BJ (cell line): ENCODE measurements around the gene CMTR2. TPM values are rescaled to one million over a fixed set of nuclear protein-coding genes. Genes with fewer than 3 reads are reported as not detected.

ENCODE experiments used
- CTCF ChIA-PET: fragments of 350-600 bp; formaldehyde crosslinking; extraction: SDS; loops from one replicate; lab custom pipeline; 2021; ENCODE audit warnings: antibody characterized with exemption, inconsistent platforms; lab: Yijun Ruan, JAX
- POLR2A ChIA-PET: fragments of 300-600 bp; sonication (Branson Sonifier 250); formaldehyde crosslinking; extraction: SDS; loops from one replicate; lab custom pipeline; 2021; ENCODE audit warnings: antibody characterized with exemption; lab: Charles Lee
- DNase-seq: peaks from one replicate; pipeline ENCODE4 v3.0.0-alpha.2; 2011; ENCODE audit warnings: low read depth
- H3K27me3 ChIP-seq: 2 replicates; pipeline ENCODE4 v1.6.0; 2011; ENCODE audit warnings: low read length; ENCODE audit not compliant: control insufficient read depth, insufficient read depth
- H3K36me3 ChIP-seq: 2 replicates; pipeline ENCODE4 v1.5.1; 2011; ENCODE audit warnings: low read length; ENCODE audit not compliant: control insufficient read depth, insufficient read depth
- H3K4me3 ChIP-seq: 2 replicates; pipeline ENCODE4 v1.5.1; 2011; ENCODE audit warnings: low read depth, mild to moderate bottlenecking, control low read depth, low read length
- polyA minus RNA-seq: library from RNA; depleted of rRNA, polyadenylated mRNA; stranded (reverse); fragments of >200 nt; gene quantifications from 2 replicates; pipeline ENCODE4 v1.2.3, GENCODE V29; 2011; rRNA and poly(A)+ RNA removed
- polyA plus RNA-seq: library from polyadenylated mRNA; depleted of rRNA; stranded (reverse); fragments of >200 nt; gene quantifications from 2 replicates; pipeline ENCODE4 v1.2.3, GENCODE V29; 2011; rRNA removed
- TF ChIP-seq, protein P1 (sequence below): IDR thresholded peaks from 2 replicates; pipeline ENCODE4 v1.5.1; 2011; ENCODE audit warnings: low read depth, mild to moderate bottlenecking, control low read depth, inconsistent platforms, low read length, moderate library complexity; ENCODE audit not compliant: insufficient read depth

CMTR2 gene, protein sequence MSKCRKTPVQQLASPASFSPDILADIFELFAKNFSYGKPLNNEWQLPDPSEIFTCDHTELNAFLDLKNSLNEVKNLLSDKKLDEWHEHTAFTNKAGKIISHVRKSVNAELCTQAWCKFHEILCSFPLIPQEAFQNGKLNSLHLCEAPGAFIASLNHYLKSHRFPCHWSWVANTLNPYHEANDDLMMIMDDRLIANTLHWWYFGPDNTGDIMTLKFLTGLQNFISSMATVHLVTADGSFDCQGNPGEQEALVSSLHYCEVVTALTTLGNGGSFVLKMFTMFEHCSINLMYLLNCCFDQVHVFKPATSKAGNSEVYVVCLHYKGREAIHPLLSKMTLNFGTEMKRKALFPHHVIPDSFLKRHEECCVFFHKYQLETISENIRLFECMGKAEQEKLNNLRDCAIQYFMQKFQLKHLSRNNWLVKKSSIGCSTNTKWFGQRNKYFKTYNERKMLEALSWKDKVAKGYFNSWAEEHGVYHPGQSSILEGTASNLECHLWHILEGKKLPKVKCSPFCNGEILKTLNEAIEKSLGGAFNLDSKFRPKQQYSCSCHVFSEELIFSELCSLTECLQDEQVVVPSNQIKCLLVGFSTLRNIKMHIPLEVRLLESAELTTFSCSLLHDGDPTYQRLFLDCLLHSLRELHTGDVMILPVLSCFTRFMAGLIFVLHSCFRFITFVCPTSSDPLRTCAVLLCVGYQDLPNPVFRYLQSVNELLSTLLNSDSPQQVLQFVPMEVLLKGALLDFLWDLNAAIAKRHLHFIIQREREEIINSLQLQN
- 10.2 and 19.6 TPM in 2 replicates for polyA plus RNA-seq
- 8.7 and 9.5 TPM in 2 replicates for polyA minus RNA-seq

DNA sequence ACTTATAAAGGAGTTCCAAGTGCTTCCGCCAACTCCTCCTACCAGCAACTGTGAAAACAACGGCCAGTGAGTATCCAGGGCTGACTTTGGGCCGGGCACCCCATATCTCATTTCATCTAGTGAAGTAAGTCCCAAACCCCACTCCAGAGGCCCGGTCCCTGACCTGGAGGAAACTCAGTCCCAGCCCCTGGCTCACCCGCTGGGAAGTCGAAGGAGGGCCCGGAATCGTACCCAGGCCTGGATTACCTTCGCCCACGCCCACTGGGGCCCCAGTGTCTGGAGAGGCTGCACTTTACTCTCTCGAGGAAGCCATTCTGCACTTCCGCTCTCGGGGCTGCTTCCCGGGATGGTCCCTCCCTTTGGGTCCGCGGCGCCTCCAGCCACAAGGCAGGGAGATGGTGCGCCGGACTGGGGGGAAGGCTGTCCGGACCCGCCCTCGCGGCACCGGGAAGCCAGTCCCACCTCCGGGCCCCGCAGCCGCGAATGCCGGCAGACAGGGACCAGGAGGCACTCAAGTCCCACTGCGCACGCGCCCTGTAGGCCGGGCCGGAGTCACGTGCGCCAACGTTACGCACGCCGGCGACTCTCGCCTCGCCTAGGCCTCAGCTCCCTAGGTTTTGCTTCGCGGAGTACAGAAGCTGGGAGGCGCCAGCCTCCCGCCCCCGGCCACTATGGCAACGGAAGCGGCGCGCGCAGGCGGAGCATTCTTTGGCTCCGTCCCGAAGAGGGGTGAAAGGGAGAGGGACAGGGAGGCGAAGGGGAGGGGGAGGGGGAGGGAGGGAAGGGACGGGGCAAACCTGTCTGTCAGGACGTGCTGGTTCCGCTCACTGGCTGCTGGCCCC is at the start of gene CMTR2:
Gene CMTR2, minus strand, starts transcription at position 513 of the 842 bp plus-strand sequence. CDS start 3,482 bp downstream, outside the sequence.
- H3K27me3 ChIP-seq = 0 out of 2 replicates have a peak, but pooled peaks cover 1% of the 10 kb centered on the region
- CTCF ChIA-PET = interaction anchor here (0.6 to 1.8 kb wide), 3 partner anchors 23 to 211 kb away, joined by 3 to 8 read pairs (median 4); no protein-coding TSS in a partner anchor
- TF ChIP-seq, protein P1, sequence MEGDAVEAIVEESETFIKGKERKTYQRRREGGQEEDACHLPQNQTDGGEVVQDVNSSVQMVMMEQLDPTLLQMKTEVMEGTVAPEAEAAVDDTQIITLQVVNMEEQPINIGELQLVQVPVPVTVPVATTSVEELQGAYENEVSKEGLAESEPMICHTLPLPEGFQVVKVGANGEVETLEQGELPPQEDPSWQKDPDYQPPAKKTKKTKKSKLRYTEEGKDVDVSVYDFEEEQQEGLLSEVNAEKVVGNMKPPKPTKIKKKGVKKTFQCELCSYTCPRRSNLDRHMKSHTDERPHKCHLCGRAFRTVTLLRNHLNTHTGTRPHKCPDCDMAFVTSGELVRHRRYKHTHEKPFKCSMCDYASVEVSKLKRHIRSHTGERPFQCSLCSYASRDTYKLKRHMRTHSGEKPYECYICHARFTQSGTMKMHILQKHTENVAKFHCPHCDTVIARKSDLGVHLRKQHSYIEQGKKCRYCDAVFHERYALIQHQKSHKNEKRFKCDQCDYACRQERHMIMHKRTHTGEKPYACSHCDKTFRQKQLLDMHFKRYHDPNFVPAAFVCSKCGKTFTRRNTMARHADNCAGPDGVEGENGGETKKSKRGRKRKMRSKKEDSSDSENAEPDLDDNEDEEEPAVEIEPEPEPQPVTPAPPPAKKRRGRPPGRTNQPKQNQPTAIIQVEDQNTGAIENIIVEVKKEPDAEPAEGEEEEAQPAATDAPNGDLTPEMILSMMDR = peak; percentile 14; the same call in 1 of the 2 replicates
- DNase-seq = peak; percentile 83
- POLR2A ChIA-PET = interaction anchor here (0.6 kb wide), 1 partner anchor 735 kb away, joined by 4 read pairs; no protein-coding TSS in a partner anchor
- peak within 1 kb of the TSS; percentile 77 for H3K4me3 ChIP-seq
- no peaks in the 10 kb centered on the region for H3K36me3 ChIP-seq

DNA sequence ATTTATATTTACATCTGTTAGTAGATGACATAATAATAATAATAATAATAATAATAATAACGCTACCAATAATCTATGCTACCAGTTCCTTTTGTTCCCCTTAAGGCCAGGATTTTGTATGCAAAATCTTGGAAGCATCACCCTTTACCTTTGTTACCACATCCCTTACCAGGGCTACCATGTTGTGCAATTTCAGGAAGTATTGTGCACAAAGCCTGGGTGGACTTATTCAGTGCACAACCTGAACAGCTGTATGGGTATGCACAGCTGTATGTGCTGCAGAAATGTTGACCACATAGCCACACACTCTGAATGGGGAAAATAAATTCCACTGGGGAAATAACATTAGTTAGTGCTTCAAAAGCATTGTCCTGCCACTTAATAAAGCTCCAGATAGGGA is 49.4 kb upstream of the CMTR2 start:
- Histone ChIP-seq H3K36me3 (no peaks in the 10 kb centered on the region), H3K27me3 (no peaks in the 10 kb centered on the region), H3K4me3 (no peak overlapping the region)
- DNase-seq = no peak
- ChIA-PET CTCF (interaction anchor here (0.9 kb wide), 1 partner anchor 27 kb away, joined by 3 read pairs; no protein-coding TSS in a partner anchor), POLR2A (no interaction called here)
- TF ChIP-seq, protein P1 = no peak

DNA sequence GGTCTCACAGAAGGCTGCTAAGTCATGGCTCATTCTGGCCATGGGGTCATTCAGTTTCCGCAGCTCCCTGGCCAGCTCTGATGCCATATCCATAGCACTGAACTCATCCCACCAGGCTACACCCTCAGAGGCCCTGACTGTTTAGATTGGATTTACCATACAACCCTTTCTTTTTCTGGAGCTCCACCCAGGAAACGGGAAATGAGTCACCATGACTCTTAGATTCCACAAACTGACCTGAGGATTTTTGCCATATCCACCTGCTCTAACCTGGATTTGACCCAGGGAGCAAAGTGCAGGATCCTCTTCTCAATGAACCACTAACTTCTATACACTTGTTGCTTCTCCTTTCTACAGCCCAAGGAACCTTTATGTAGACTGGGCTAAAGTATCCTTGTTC is 49.0 kb upstream of the CMTR2 start:
- Histone ChIP-seq H3K27me3 (no peaks in the 10 kb centered on the region), H3K4me3 (no peak overlapping the region), H3K36me3 (no peaks in the 10 kb centered on the region)
- ChIA-PET CTCF (interaction anchor here (0.9 kb wide), 1 partner anchor 27 kb away, joined by 3 read pairs; no protein-coding TSS in a partner anchor), POLR2A (no interaction called here)
- DNase-seq = no peak
- TF ChIP-seq, protein P1 = no peak

DNA sequence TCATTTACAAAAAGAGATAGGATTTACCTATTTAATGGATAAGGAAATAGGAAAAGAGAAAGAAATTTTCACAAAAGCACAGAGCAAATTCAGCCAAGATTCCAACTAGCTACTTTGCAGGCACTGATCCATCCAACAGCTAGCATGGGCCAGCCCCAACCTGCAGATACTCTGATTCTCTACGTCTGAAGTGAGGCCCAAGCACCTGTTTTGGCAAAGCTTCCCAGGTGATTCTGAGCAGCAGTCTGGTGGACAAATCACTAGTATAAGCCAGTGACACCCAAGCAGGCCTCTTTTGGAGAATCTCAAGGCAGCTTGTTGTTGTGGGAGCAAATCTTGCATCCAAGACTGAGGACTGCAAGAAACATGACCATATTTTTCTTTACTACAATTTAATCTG is 48.4 kb upstream of the CMTR2 start:
- no peak for DNase-seq
- TF ChIP-seq, protein P1 = no peak
- no peaks in the 10 kb centered on the region for H3K27me3 ChIP-seq
- no peak overlapping the region for H3K4me3 ChIP-seq
- H3K36me3 ChIP-seq = no peaks in the 10 kb centered on the region
- ChIA-PET CTCF (no interaction called here), POLR2A (no interaction called here)
